ENCODE results near the gene TEX264.
"Not testable (repeated sequence)": the region's sequence is repeated elsewhere in the genome, so short reads cannot be mapped to it uniquely, and the experiment has no call there.

The TEX264 gene

GRCh38 chr3:51721062-51721745 lies 50.2 kb downstream of the TEX264 start:
- DNase-seq (no peak), ATAC-seq (replicated peaks) (no peak)
- Mint-ChIP-seq H3K4me1 (peaks cover 8 to 19% of the 10 kb centered on the region in 2 donors), H3K27ac (peak overlapping the region; percentile 72), H3K36me3 (no peaks in the 10 kb centered on the region), H3K27me3 (no peaks in the 10 kb centered on the region), H3K4me3 (no peak overlapping the region), H3K9me3 (no peaks in the 10 kb centered on the region)

GRCh38 chr3:51722362-51722761 lies 51.3 kb downstream of the TEX264 start:
- Mint-ChIP-seq H3K4me1 (peaks cover 8 to 21% of the 10 kb centered on the region in 2 donors), H3K36me3 (no peaks in the 10 kb centered on the region), H3K9me3 (no peaks in the 10 kb centered on the region), H3K4me3 (no peak overlapping the region), H3K27ac (no peak overlapping the region), H3K27me3 (no peaks in the 10 kb centered on the region)
- ATAC-seq (replicated peaks) = no peak
- no peak for DNase-seq

GRCh38 chr3:51727500-51727899 lies 56.4 kb downstream of the TEX264 start:
- Mint-ChIP-seq H3K36me3 (no peaks in the 10 kb centered on the region), H3K27ac (no peak overlapping the region), H3K4me3 (no peak overlapping the region), H3K27me3 (no peaks in the 10 kb centered on the region), H3K9me3 (no peaks in the 10 kb centered on the region), H3K4me1 (peaks cover 14 to 20% of the 10 kb centered on the region in 2 donors)
- DNase-seq (no peak), ATAC-seq (replicated peaks) (peak; percentile 71 to 90)

GRCh38 chr3:51729042-51729633 lies 58.1 kb downstream of the TEX264 start:
- ATAC-seq (replicated peaks) (peak in 1 of 2 donors; percentile 60), DNase-seq (no peak)
- H3K36me3 Mint-ChIP-seq = no peaks in the 10 kb centered on the region
- peaks cover 0 to 5% of the 10 kb centered on the region in 2 donors for H3K9me3 Mint-ChIP-seq
- H3K4me1 Mint-ChIP-seq = peaks cover 16 to 20% of the 10 kb centered on the region in 2 donors
- no peak overlapping the region for H3K4me3 Mint-ChIP-seq
- no peak overlapping the region for H3K27ac Mint-ChIP-seq
- peaks cover 0 to 5% of the 10 kb centered on the region in 2 donors for H3K27me3 Mint-ChIP-seq

- peaks cover 24 to 28% of the 10 kb centered on the region in 2 donors for H3K27me3 Mint-ChIP-seq
- DNase-seq = no peak
- H3K4me3 Mint-ChIP-seq = no peak overlapping the region
- no peaks in the 10 kb centered on the region for H3K36me3 Mint-ChIP-seq
- ATAC-seq (replicated peaks) = peak in 1 of 2 donors; percentile 47
- peaks cover 0 to 6% of the 10 kb centered on the region in 2 donors for H3K9me3 Mint-ChIP-seq
- no peak overlapping the region for H3K27ac Mint-ChIP-seq
- H3K4me1 Mint-ChIP-seq = peaks cover 12 to 13% of the 10 kb centered on the region in 2 donors
Measured at GRCh38 chr3:51733859-51734571, 63.0 kb downstream of the TEX264 start.

GRCh38 chr3:51734572-51734907 lies 63.5 kb downstream of the TEX264 start:
- Mint-ChIP-seq H3K36me3 (no peaks in the 10 kb centered on the region), H3K4me3 (no peak overlapping the region), H3K27ac (no peak overlapping the region), H3K9me3 (peaks cover 0 to 6% of the 10 kb centered on the region in 2 donors), H3K27me3 (peaks cover 24 to 32% of the 10 kb centered on the region in 2 donors), H3K4me1 (peaks cover 9 to 10% of the 10 kb centered on the region in 2 donors)
- DNase-seq (no peak), ATAC-seq (replicated peaks) (peak; percentile 65 to 72)

- peaks cover 24 to 32% of the 10 kb centered on the region in 2 donors for H3K27me3 Mint-ChIP-seq
- no peak overlapping the region for H3K27ac Mint-ChIP-seq
Measured at GRCh38 chr3:51735039-51735438, 64.0 kb downstream of the TEX264 start.

GRCh38 chr3:51735950-51736349 lies 64.9 kb downstream of the TEX264 start:
- DNase-seq = no peak
- H3K9me3 Mint-ChIP-seq = peaks cover 0 to 6% of the 10 kb centered on the region in 2 donors
- H3K27me3 Mint-ChIP-seq = peaks cover 31 to 32% of the 10 kb centered on the region in 2 donors
- no peak overlapping the region for H3K4me3 Mint-ChIP-seq
- H3K27ac Mint-ChIP-seq = no peak overlapping the region
- H3K4me1 Mint-ChIP-seq = peaks cover 6 to 10% of the 10 kb centered on the region in 2 donors
- ATAC-seq (replicated peaks) = no peak
- no peaks in the 10 kb centered on the region for H3K36me3 Mint-ChIP-seq

More at GRCh38 chr3:51735039-51735438, 64.0 kb downstream of the TEX264 start:
- Mint-ChIP-seq H3K9me3 (peaks cover 0 to 6% of the 10 kb centered on the region in 2 donors), H3K4me3 (no peak overlapping the region), H3K36me3 (no peaks in the 10 kb centered on the region), H3K4me1 (peaks cover 6 to 10% of the 10 kb centered on the region in 2 donors)
- no peak for DNase-seq
- ATAC-seq (replicated peaks) = no peak

- no peak overlapping the region for H3K27ac Mint-ChIP-seq
- peaks cover 2% of the 10 kb centered on the region in 2 donors for H3K9me3 Mint-ChIP-seq
- H3K4me1 Mint-ChIP-seq = peaks cover 4 to 14% of the 10 kb centered on the region in 2 donors
- no peak overlapping the region for H3K4me3 Mint-ChIP-seq
- peaks cover 0 to 2% of the 10 kb centered on the region in 2 donors for H3K36me3 Mint-ChIP-seq
- H3K27me3 Mint-ChIP-seq = peaks cover 26 to 51% of the 10 kb centered on the region in 2 donors
- ATAC-seq (replicated peaks) = no peak
- DNase-seq = no peak
Measured at GRCh38 chr3:51739110-51739509, 68.1 kb downstream of the TEX264 start.

- not testable (repeated sequence) for H3K4me1 Mint-ChIP-seq; H3K9me3 Mint-ChIP-seq; H3K36me3 Mint-ChIP-seq; DNase-seq; ATAC-seq (replicated peaks); H3K27ac Mint-ChIP-seq; H3K4me3 Mint-ChIP-seq
- H3K27me3 Mint-ChIP-seq = peaks cover 23 to 39% of the 10 kb centered on the region in 2 donors
Measured at GRCh38 chr3:51742320-51742719, 71.3 kb downstream of the TEX264 start.

GRCh38 chr3:51742978-51743377 lies 71.9 kb downstream of the TEX264 start:
- DNase-seq = not testable (repeated sequence)

GRCh38 chr3:51747840-51748239 lies 76.8 kb downstream of the TEX264 start:
- DNase-seq (no peak), ATAC-seq (replicated peaks) (peak; percentile 45 to 86)
- Mint-ChIP-seq H3K27ac (no peak overlapping the region), H3K27me3 (peaks cover under 1 to 12% of the 10 kb centered on the region in 2 donors), H3K4me3 (no peak overlapping the region), H3K9me3 (peaks cover 0 to 2% of the 10 kb centered on the region in 2 donors), H3K36me3 (peaks cover 0 to 2% of the 10 kb centered on the region in 2 donors), H3K4me1 (peaks cover 6 to 12% of the 10 kb centered on the region in 2 donors)

More at GRCh38 chr3:51742978-51743377, 71.9 kb downstream of the TEX264 start:
- H3K9me3 Mint-ChIP-seq; ATAC-seq (replicated peaks); H3K4me1 Mint-ChIP-seq; H3K36me3 Mint-ChIP-seq; H3K4me3 Mint-ChIP-seq; H3K27ac Mint-ChIP-seq: not testable (repeated sequence)
- peaks cover 16 to 33% of the 10 kb centered on the region in 2 donors for H3K27me3 Mint-ChIP-seq

GRCh38 chr3:51748327-51748726 lies 77.3 kb downstream of the TEX264 start:
- H3K4me1 Mint-ChIP-seq = peaks cover 6 to 9% of the 10 kb centered on the region in 2 donors
- H3K27me3 Mint-ChIP-seq = peaks cover 4 to 12% of the 10 kb centered on the region in 2 donors
- H3K9me3 Mint-ChIP-seq = no peaks in the 10 kb centered on the region
- H3K4me3 Mint-ChIP-seq = no peak overlapping the region
- no peak overlapping the region for H3K27ac Mint-ChIP-seq
- H3K36me3 Mint-ChIP-seq = no peaks in the 10 kb centered on the region
- DNase-seq (no peak), ATAC-seq (replicated peaks) (no peak)

- Mint-ChIP-seq H3K9me3 (peaks cover 6% of the 10 kb centered on the region in 2 donors), H3K36me3 (no peaks in the 10 kb centered on the region), H3K4me3 (no peak overlapping the region), H3K27ac (no peak overlapping the region), H3K4me1 (peaks cover 9 to 16% of the 10 kb centered on the region in 2 donors), H3K27me3 (peaks cover 12 to 25% of the 10 kb centered on the region in 2 donors)
- no peak for ATAC-seq (replicated peaks)
- DNase-seq = no peak
Measured at GRCh38 chr3:51750878-51751277, 79.8 kb downstream of the TEX264 start.
